ENCODE results near the gene BICRA. TPM values are rescaled to one million over a fixed set of nuclear protein-coding genes. Genes with fewer than 3 reads are reported as not detected.

The BICRA gene
- total and polyA plus RNA-seq, 9 of the 15 experiments (the other 6 are each of a cell fraction or from before 2014, with no cell fraction given) = 0.01 to 8.8 (median 1.2) TPM

GRCh38 chr19:47693489-47693888, 84.6 kb downstream of the BICRA start:
- DNase-seq (ENCODE audit: extremely low read depth in 1 of 4, low spot score in 3 of 4) = no peak
- H3K4me3 ChIP-seq = no peak overlapping the region
- intact Hi-C loops (cut with micrococcal nuclease) (loop anchor here (10.0 kb wide), 1 partner anchor 399 kb away; no protein-coding TSS in a partner anchor), in situ Hi-C loops (cut with MboI) (no loop called here)
- peaks cover 0 to 15% of the 10 kb centered on the region in 2 experiments; a peak in 2 of 5 replicates for H3K4me1 ChIP-seq (replicated peaks in 1 of 2; ENCODE audit: control insufficient read depth in 2 of 2, insufficient read depth in 2 of 2, low read length in 2 of 2)
- no peaks in the 10 kb centered on the region for H3K79me2 ChIP-seq (ENCODE audit: control insufficient read depth, insufficient read depth, low read length)
- no peaks in the 10 kb centered on the region for H3K27me3 ChIP-seq (ENCODE audit: control insufficient read depth in 2 of 2, insufficient read depth in 2 of 2, low read length in 2 of 2)
- WGBS (ENCODE audit: insufficient coverage, low coverage, missing lambda C conversion rate) = 79% methylated on average over 9 of the region's 17 CpGs
- no peak for ATAC-seq
- ChIA-PET POLR2A (no interaction called here), CTCF (ENCODE audit: low intra/inter-chr PET ratio) (no interaction called here)
- no peak overlapping the region for H3K27ac ChIP-seq (ENCODE audit: extremely low read depth, low read depth, low read length)
- no peaks in the 10 kb centered on the region for H4K20me1 ChIP-seq (replicated peaks; ENCODE audit: control insufficient read depth, insufficient read depth, low read length)
- no peaks in the 10 kb centered on the region for H3K9me1 ChIP-seq (ENCODE audit: control insufficient read depth, insufficient read depth, low read length)
- no peak overlapping the region for H2AFZ ChIP-seq (ENCODE audit: low read depth, low read length)
- H3K4me2 ChIP-seq (ENCODE audit: insufficient read depth, low read length) = no peak overlapping the region
- TF ChIP-seq PHF21A (IDR thresholded peaks at IDR 0.05; ENCODE audit: borderline replicate concordance, low read depth) (no peak), ID3 (CRISPR knock-in tag; IDR thresholded peaks at IDR 0.05) (no peak), ID3 (tag; IDR thresholded peaks at IDR 0.05) (no peak), ZBTB33 (CRISPR knock-in tag; IDR thresholded peaks at IDR 0.05) (peak; percentile 59), CTCF (IDR thresholded peaks at IDR 0.05 in 2 of 3, conservative IDR thresholded peaks at IDR 0.05 in 1 of 3; ENCODE audit: insufficient read depth in 2 of 3, low read depth in 1 of 3, low read length in 3 of 3) (0 out of 6 replicates have a peak, but pooled peaks of 1 of the 3 experiments have one; percentile 8), MYNN (IDR thresholded peaks at IDR 0.05) (no peak), MYNN (CRISPR knock-in tag; IDR thresholded peaks at IDR 0.05) (no peak), CREB1 (IDR thresholded peaks at IDR 0.05) (no peak), CREB1 (CRISPR knock-in tag; IDR thresholded peaks at IDR 0.05) (no peak), TEAD1 (CRISPR knock-in tag; IDR thresholded peaks at IDR 0.05) (no peak), RBBP5 (IDR thresholded peaks at IDR 0.05; ENCODE audit: borderline replicate concordance, insufficient read depth, low read length, poor library complexity, severe bottlenecking) (no peak), CBX2 (IDR thresholded peaks at IDR 0.05; ENCODE audit: insufficient read depth, low read length, poor library complexity, severe bottlenecking) (no peak), POLR2G (IDR thresholded peaks at IDR 0.05; ENCODE audit: low read depth, low read length) (peak; percentile 14; the same call in 1 of the 2 replicates), HCFC1 (IDR thresholded peaks at IDR 0.05; ENCODE audit: low read depth, low read length) (no peak), NR2C1 (IDR thresholded peaks at IDR 0.05) (no peak), NR2C1 (tag; IDR thresholded peaks at IDR 0.05) (no peak), ETS2 (tag; IDR thresholded peaks at IDR 0.05; ENCODE audit: borderline replicate concordance, poor library complexity, severe bottlenecking) (no peak), SMAD1 (IDR thresholded peaks at IDR 0.05; ENCODE audit: low read depth, low read length, partially characterized antibody) (no peak)
- BruUV-seq (replicated peaks) = no TSS peak
- no peak overlapping the region for H3K9ac ChIP-seq (ENCODE audit: insufficient read depth in 1 of 2, low read depth in 2 of 2, low read length in 2 of 2)
- no peaks in the 10 kb centered on the region for H3K9me3 ChIP-seq (replicated peaks; ENCODE audit: control insufficient read depth, insufficient read depth, low read depth, low read length)
- H3K36me3 ChIP-seq (ENCODE audit: control insufficient read depth, insufficient read depth, low read length) = peaks cover 2% of the 10 kb centered on the region; the same call in 1 of the 3 replicates
- FAIRE-seq = no peak

Data from K562 (cell line).